ENCODE measurements around the gene PARP1. TPM values are rescaled to one million over a fixed set of nuclear protein-coding genes. Genes with fewer than 3 reads are reported as not detected.

Gene PARP1
- 100 to 1,000 TPM; 128 to 132 TPM for total RNA-seq

DNA sequence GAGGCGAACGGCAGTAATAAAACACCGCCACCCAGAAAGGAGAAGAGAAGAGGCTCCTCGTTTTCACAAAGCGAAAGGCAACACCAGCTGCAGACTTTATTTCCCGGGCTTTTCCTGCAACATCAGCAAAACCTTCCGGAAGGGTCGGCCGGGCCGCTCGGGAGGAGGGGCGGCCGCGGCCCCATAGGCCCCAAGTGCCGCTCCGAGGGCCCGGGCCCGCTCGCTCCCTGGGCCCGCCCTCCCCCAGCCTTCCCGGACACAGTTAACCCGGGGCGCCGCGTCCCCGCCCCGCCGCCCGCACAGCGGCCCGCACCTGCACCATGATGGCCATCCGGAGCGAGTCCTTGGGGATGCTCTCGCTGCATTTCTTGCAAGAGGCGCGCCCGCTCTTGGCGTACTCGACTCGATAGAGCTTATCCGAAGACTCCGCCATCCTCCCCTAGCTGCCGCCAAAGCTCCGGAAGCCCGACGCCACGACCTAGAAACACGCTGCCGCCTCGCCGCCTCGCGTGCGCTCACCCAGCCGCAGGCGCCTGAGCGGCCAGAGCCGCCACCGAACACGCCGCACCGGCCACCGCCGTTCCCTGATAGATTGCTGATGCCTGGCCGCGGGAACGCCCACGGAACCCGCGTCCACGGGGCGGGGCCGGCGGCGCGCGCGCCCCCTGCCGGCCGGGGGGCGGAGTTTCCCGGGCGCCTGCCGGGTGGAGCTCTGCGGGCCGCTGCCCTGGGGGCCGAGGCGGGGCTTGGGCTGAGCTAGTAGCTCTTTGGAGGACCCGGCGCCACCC is at the start of gene PARP1:
Gene PARP1 (minus strand): TSS at position 597 of the 788 bp plus-strand sequence. CDS start 164 bp downstream, at position 433.
- ATAC-seq (ENCODE audit: low read depth): peak; percentile 89
- H3K4me3 Mint-ChIP-seq: peak within 1 kb of the TSS; percentile 92
- no peaks in the 10 kb centered on the region for H3K36me3 Mint-ChIP-seq
- peaks cover 2% of the 10 kb centered on the region for H3K27me3 Mint-ChIP-seq
- peak within 1 kb of the TSS; percentile 92 for H3K27ac Mint-ChIP-seq
- H3K9me3 Mint-ChIP-seq: no peaks in the 10 kb centered on the region
- DNase-seq: peak; percentile 97
- POLR2A ChIA-PET: interaction anchor here (0.6 to 3.5 kb wide), 17 partner anchors 13 to 408 kb away, joined by 3 to 25 read pairs (median 5); partner anchors contain the start of genes H3-3A, LIN9 and SDE2
- H3K4me1 Mint-ChIP-seq: peaks cover 27% of the 10 kb centered on the region

DNA sequence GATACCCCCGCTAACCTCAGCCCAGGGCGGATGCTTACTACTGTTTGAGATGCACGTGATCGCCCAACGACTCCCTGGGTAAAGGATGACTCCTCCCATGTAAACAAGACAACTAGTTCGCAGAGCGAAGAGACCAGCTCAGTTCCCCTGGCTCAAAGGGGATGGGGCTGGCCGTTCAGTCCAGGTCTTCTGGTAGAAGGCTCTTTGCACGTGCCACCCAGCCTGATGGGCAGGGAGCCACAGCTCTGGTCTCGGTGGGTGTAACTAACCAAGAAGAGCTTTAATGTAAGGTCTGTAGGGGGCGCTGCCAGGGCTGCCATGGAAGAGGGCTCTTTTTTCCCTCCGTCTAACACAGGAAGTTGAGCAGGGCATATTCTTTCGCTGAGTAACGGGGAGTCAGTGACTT is 49.4 kb upstream of the PARP1 start:
- H3K27ac Mint-ChIP-seq: peak overlapping the region; percentile 76
- H3K9me3 Mint-ChIP-seq: peaks cover 4% of the 10 kb centered on the region
- peak overlapping the region; percentile 81 for H3K4me3 Mint-ChIP-seq
- peak; percentile 91 for ATAC-seq (ENCODE audit: low read depth)
- H3K4me1 Mint-ChIP-seq: peaks cover 12% of the 10 kb centered on the region
- H3K27me3 Mint-ChIP-seq: peaks cover 7% of the 10 kb centered on the region
- POLR2A ChIA-PET: interaction anchor here (1.0 to 2.0 kb wide), 2 partner anchors 13 to 50 kb away, joined by 4 to 8 read pairs; partner anchors contain the start of gene PARP1
- H3K36me3 Mint-ChIP-seq: no peaks in the 10 kb centered on the region
- peak; percentile 55 for DNase-seq

DNA sequence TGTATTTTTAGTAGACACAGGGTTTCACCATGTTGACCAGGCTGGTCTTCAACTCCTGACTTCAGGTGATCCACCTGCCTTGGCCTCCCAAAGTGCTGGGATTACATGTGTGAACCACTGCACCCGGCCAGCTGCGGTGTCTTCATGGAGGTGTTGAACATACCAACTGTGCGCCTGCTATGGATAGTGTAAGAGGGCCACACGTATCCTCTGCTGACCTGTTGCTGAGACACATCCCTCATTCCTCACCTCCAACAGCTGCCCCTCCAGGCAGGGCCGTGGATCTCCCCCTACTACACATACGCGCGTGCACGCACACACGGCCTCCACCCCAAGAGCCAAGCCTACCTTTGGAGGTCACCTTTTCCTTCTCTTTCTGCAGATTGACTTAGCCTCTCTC is 48.0 kb upstream of the PARP1 start:
- no peak for ATAC-seq (ENCODE audit: low read depth)
- peaks cover 2% of the 10 kb centered on the region for H3K9me3 Mint-ChIP-seq
- no peak overlapping the region for H3K4me3 Mint-ChIP-seq
- peaks cover 9% of the 10 kb centered on the region for H3K27me3 Mint-ChIP-seq
- no peak for DNase-seq
- no peak overlapping the region for H3K27ac Mint-ChIP-seq
- no peaks in the 10 kb centered on the region for H3K36me3 Mint-ChIP-seq
- POLR2A ChIA-PET: no interaction called here
- H3K4me1 Mint-ChIP-seq: peaks cover 12% of the 10 kb centered on the region

DNA sequence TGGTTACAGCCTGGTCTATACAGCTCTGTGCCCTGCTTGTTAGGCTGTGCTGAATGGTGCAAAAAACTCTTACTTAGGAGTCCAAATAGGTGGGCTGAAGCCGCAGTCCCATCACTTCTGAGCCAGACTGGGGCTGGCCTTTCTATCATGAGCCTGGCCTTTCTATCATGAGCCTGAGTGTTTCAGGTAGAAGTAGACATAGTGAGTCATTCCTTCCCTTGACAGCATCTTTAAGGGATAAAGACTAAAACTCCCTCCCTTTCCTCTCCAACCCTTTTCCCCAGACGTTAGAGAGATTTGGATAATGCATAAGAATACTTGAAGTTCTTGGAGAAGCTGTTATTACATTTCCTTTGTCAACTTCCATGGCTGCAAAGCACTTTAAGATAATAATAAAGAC is 46.5 kb upstream of the PARP1 start:
- no peak overlapping the region for H3K4me3 Mint-ChIP-seq

DNA sequence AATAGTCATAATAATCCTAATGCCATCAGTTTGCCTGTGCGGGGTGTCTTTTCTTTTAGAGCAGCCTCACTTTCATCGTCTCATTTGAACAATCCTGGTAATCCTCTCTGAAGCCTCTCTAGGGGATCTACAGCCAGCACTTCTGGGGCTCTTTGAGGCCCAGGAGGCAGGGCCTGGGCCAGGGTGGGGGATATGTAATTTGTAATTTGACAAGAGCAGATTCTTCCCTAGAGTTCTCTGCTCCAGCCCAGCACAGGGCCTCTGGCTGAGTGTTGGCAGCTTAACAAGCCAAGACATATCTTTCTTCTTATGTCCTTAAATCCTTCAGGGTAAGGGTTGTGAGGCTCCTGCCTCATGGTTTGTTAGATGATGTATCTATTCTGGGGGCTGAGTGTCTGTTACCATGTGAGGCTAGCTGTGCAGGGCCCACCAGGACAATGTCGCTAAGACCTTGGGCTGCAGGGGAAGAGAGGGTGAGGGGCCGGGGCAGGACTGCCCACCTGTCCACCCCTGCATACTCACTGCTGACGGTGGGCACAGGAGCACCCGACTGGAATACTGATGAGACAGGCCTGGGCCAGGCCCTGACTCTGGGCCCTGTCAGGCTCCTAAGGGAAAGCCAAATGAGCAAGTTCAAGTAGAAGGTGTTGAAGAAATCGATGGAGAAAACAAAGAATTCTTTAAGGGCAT is 45.3 kb upstream of the PARP1 start:
- Mint-ChIP-seq H3K27ac (no peak overlapping the region), H3K4me3 (no peak overlapping the region), H3K9me3 (no peaks in the 10 kb centered on the region), H3K36me3 (no peaks in the 10 kb centered on the region), H3K4me1 (peaks cover 12% of the 10 kb centered on the region), H3K27me3 (peaks cover 31% of the 10 kb centered on the region)
- POLR2A ChIA-PET: no interaction called here
- no peak for ATAC-seq (ENCODE audit: low read depth)
- DNase-seq: no peak

More for the DNA sequence above, 46.5 kb upstream of the PARP1 start:
- Mint-ChIP-seq H3K9me3 (no peaks in the 10 kb centered on the region), H3K27ac (no peak overlapping the region), H3K4me1 (peaks cover 12% of the 10 kb centered on the region), H3K27me3 (peaks cover 19% of the 10 kb centered on the region), H3K36me3 (no peaks in the 10 kb centered on the region)
- no peak for ATAC-seq (ENCODE audit: low read depth)
- no peak for DNase-seq
- POLR2A ChIA-PET: no interaction called here

DNA sequence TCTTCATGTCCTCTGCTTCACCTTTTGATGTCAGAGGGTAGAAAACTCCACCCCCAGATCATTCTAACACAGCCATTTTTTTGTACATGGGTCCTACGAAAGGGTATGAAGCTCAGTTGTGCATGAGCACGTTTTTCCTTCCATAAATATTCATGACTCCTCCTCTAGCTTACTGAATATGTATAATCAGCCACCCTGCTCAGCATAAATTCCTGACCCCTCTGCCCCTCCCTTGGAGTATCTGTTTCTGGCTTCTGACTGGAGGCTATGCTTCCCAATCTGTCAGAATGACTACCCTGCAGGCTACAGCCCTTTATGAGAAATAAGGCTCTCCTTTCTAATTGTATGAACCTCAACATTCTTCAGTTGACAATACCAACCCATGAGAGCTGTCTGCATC is 42.8 kb upstream of the PARP1 start:
- H3K27me3 Mint-ChIP-seq: peaks cover 53% of the 10 kb centered on the region
- POLR2A ChIA-PET: no interaction called here
- H3K36me3 Mint-ChIP-seq: no peaks in the 10 kb centered on the region
- ATAC-seq (ENCODE audit: low read depth): no peak
- DNase-seq: no peak
- no peak overlapping the region for H3K4me3 Mint-ChIP-seq
- H3K9me3 Mint-ChIP-seq: no peaks in the 10 kb centered on the region
- H3K27ac Mint-ChIP-seq: no peak overlapping the region
- peaks cover 5% of the 10 kb centered on the region for H3K4me1 Mint-ChIP-seq

DNA sequence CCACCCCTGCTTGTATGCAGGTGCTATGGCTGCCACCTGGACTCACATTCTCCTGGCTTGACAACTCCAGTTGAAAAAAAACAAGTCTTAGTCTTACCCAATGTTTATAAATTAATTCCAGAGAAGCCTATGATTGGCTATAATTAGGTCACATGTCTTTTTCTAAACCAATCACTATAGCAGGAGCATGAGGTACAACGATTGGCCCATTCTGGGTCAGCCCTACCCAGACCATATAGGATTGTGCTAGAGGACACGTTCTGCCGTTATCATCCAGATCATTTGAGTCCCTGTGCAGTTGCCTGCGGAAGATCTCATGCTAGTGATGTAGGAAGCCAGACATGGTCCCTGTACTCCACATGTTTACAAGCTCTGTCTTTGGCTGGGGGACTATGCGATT is 41.9 kb upstream of the PARP1 start:
- Mint-ChIP-seq H3K4me1 (peaks cover 14% of the 10 kb centered on the region), H3K27me3 (peaks cover 53% of the 10 kb centered on the region), H3K27ac (no peak overlapping the region), H3K36me3 (no peaks in the 10 kb centered on the region), H3K4me3 (no peak overlapping the region), H3K9me3 (no peaks in the 10 kb centered on the region)
- DNase-seq (no peak), ATAC-seq (ENCODE audit: low read depth) (no peak)
- POLR2A ChIA-PET: no interaction called here

DNA sequence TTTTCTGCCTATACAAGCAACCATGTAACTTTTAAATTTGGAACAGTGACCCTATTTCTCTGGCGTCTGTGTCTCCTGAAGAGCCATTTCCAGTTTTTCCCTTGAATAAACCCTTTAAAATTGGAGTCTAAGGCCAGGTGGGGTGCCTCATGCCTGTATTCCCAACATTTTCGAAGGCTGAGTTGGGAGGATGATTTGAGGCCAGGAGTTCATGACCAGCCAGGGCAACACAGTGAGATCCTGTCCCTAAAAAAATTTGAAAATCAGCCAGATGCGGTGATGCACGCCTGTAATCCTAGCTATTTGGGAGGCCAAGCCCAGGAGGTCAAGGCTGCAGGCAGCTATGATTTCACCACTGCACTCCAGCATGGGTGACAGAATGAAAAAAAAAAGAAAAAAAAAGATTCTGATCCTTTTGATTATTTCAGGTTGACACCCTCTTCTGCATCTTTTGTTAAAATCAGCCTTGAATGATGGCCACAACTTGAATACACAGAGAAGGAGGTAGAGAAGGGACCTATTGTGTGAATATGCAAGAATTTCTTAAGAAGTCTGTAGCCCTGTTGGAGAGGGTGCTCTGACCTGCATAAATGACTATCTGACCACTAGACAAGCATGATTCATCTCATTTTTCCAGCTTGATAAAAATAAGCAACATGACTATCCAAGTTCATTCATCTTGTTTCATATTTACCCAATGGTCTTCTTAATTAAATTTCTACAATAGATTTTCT is 40.2 kb upstream of the PARP1 start:
- Mint-ChIP-seq H3K4me3 (no peak overlapping the region), H3K27me3 (peaks cover 62% of the 10 kb centered on the region), H3K4me1 (peaks cover 27% of the 10 kb centered on the region), H3K27ac (no peak overlapping the region), H3K36me3 (no peaks in the 10 kb centered on the region), H3K9me3 (no peaks in the 10 kb centered on the region)
- no peak for ATAC-seq (ENCODE audit: low read depth)
- POLR2A ChIA-PET: no interaction called here
- DNase-seq: no peak

DNA sequence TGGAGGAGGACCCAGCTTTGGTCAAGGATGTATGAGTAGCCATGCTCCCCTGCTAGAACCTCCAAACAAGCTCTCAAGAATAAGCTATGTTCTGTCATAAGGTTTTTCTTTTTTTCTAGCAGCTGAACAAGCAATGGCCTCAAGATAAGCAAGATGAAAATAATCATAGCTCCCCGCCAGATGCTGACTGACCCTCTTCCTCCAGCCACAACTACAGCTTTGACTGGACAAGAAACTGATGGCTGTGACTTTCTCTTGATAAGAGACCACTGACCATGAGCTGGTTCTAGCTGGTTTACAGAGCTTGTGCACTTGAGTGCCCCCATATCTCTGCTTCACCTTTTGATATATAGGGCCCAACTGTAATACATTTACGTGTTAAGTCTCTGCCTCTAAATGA is 38.2 kb upstream of the PARP1 start:
- peaks cover 68% of the 10 kb centered on the region for H3K27me3 Mint-ChIP-seq
- no peaks in the 10 kb centered on the region for H3K9me3 Mint-ChIP-seq
- no peak for DNase-seq
- POLR2A ChIA-PET: interaction anchor here (0.8 kb wide), 1 partner anchor 39 kb away, joined by 4 read pairs; the partner anchor contains the start of gene PARP1
- H3K36me3 Mint-ChIP-seq: no peaks in the 10 kb centered on the region
- peaks cover 28% of the 10 kb centered on the region for H3K4me1 Mint-ChIP-seq
- H3K4me3 Mint-ChIP-seq: no peak overlapping the region
- ATAC-seq (ENCODE audit: low read depth): no peak
- no peak overlapping the region for H3K27ac Mint-ChIP-seq

DNA sequence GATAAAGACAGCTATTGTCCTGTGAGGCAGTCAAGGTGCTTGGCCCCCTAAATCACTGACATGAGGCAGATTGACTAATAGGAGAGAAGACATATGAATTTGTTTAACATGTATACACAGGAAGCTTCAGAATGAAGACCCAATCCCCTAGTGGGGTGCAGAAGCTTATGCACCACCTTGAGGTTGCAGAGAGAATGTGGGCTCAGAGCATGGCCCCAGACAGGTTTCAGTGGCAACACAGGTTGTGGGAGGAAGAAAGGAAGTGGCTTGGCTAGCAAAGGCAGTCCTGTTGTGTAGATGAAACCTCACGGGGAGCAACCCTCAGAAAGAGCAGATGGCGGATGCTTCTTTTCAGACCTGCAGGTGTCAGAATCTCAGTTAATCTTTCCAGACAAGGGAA is 37.0 kb upstream of the PARP1 start:
- Mint-ChIP-seq H3K27me3 (peaks cover 69% of the 10 kb centered on the region), H3K4me1 (peaks cover 28% of the 10 kb centered on the region), H3K36me3 (no peaks in the 10 kb centered on the region), H3K9me3 (peaks cover 1% of the 10 kb centered on the region), H3K27ac (peak overlapping the region; percentile 72), H3K4me3 (peak overlapping the region; percentile 54)
- ATAC-seq (ENCODE audit: low read depth) (peak; percentile 99), DNase-seq (peak; percentile 74)
- POLR2A ChIA-PET: interaction anchor here (1.1 to 1.9 kb wide), 6 partner anchors 12 to 37 kb away, joined by 3 to 12 read pairs (median 4); partner anchors contain the start of gene PARP1

DNA sequence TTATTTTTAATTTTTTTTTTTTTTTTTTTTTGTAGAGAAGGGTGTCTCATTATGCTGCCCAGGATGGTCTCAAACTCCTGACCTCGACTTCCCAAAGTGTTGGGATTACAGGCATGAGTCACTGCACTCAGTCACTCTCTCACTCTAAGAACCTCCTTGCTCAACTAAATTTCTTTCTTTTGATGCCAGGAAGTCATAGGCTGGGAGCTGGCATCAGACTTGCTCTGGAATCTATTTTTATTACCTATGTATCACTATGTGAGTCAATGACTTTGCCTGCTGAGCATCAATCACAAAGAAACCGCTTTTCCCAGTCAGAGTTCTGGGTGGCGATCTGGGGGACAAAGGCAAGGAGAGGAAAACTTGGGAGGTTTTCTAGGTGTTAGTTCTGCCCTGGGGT is 35.5 kb upstream of the PARP1 start:
- peaks cover 1% of the 10 kb centered on the region for H3K9me3 Mint-ChIP-seq
- H3K27me3 Mint-ChIP-seq: peaks cover 66% of the 10 kb centered on the region
- POLR2A ChIA-PET: interaction anchor here (1.9 kb wide), 1 partner anchor 18 kb away, joined by 8 read pairs; no protein-coding TSS in a partner anchor
- H3K36me3 Mint-ChIP-seq: no peaks in the 10 kb centered on the region
- peaks cover 28% of the 10 kb centered on the region for H3K4me1 Mint-ChIP-seq
- no peak overlapping the region for H3K27ac Mint-ChIP-seq
- no peak overlapping the region for H3K4me3 Mint-ChIP-seq
- DNase-seq (no peak), ATAC-seq (ENCODE audit: low read depth) (no peak)

DNA sequence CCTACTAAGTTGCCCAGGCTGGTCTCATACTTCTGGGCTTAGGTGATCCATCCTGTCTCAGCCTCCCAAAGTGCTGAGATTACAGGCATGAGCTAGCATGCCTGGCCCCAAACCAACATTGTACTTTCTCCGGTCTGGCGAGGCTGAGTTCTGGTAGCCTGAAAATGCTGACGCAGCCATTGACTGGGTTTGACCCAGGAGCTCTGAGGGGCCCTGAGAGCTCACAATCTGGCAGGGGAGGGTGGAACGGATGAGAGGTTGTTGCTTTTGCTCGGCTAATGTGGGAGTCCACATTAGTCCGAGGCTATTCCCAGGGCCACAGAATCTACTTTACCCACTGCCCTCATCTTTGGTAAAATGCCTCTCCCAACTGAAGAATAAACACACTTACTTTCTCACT is 35.1 kb upstream of the PARP1 start:
- Mint-ChIP-seq H3K9me3 (peaks cover 1% of the 10 kb centered on the region), H3K4me1 (peaks cover 28% of the 10 kb centered on the region), H3K27me3 (peaks cover 66% of the 10 kb centered on the region), H3K27ac (no peak overlapping the region), H3K36me3 (no peaks in the 10 kb centered on the region), H3K4me3 (no peak overlapping the region)
- no peak for DNase-seq
- POLR2A ChIA-PET: no interaction called here
- no peak for ATAC-seq (ENCODE audit: low read depth)

DNA sequence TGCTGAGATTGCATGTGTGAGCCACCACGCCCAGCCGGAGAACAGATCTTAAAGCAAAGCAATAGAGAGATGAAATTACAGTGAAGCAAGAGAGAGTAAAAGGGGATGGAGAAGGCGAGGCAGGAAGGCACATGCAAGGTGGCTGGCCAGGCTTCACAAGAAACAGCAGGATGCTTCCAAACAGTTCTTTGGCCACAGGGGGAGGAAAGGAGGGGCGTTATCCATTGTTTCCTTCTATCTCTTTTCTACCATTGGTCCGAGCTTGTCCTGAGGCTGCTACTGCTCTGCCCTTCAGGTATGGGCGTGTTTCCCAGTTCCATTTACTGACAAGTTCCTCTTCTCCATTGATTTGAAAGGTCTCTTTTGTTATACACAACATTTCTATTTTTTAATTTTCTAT is 33.7 kb upstream of the PARP1 start:
- no peak for DNase-seq
- H3K27me3 Mint-ChIP-seq: peaks cover 62% of the 10 kb centered on the region
- POLR2A ChIA-PET: no interaction called here
- H3K4me3 Mint-ChIP-seq: no peak overlapping the region
- ATAC-seq (ENCODE audit: low read depth): no peak
- peaks cover 28% of the 10 kb centered on the region for H3K4me1 Mint-ChIP-seq
- peaks cover 1% of the 10 kb centered on the region for H3K9me3 Mint-ChIP-seq
- H3K27ac Mint-ChIP-seq: no peak overlapping the region
- no peaks in the 10 kb centered on the region for H3K36me3 Mint-ChIP-seq

All from activated naive CD8-positive, alpha-beta T cell treated with anti-CD3 and anti-CD28 coated beads, Interleukin-2, amount 10 ng/mL, durations not matched to agents 7 days and 5 days (primary cell).